ENCODE results near the gene KCNJ6. TPM values are rescaled to one million over a fixed set of nuclear protein-coding genes. Genes with fewer than 3 reads are reported as not detected.

The KCNJ6 gene
- total RNA-seq, 1 donor from 2014 or later, result 7.7 TPM

GRCh38 chr21:37868446-37869295 lies 47.6 kb downstream of the KCNJ6 start:
- FAIRE-seq, result no peak
- DNase-seq (ENCODE audit: low spot score in 2 of 2), result no peak

- peak in 1 of 2 donors; percentile 5 for DNase-seq (ENCODE audit: low spot score in 2 of 2)
- FAIRE-seq, result no peak
Observed at GRCh38 chr21:37866027-37866426, 50.2 kb downstream of the KCNJ6 start.

DNA sequence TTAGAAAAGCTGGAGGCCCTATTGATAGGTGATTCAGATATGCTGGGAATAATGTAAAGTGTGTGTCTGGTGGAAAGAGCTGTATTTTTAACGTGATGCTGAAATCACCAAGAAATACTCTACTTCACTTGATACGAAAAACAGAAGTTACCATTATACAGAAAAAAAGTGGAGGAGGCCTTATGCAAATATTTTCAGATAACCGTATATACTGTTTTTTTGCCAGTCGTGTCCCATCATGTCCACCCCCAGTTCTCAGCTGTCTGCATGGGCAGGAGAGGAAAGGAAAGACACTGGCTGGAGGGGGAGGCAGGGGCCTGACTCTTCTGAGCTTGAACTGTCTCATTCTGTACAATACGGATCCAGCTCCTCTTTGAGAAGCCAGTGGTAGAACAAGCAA lies 51.1 kb downstream of the KCNJ6 start:
- DNase-seq (ENCODE audit: low spot score in 2 of 2), result no peak
- FAIRE-seq, result no peak

GRCh38 chr21:37863842-37864241 lies 52.4 kb downstream of the KCNJ6 start:
- DNase-seq (ENCODE audit: low spot score in 2 of 2), result no peak
- no peak for FAIRE-seq

DNA sequence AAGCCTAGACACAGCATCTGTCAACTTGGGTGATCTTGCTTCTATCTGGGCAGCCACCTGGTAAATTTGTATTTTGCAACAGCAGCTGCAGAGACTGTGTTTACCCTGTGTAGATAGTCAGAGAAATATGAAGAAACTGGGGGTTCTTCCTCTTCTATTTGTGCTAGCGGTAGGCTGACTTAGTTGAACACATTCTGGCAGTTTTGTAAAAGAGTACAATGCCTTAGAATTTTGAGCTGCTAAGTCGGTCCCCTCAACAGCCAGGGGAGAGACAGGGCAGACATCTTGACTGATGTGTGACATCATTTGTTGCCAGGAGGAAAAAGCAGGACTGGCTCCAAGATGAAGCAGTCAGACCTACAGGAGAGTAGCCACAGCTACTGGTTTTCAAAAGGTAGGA lies 53.7 kb downstream of the KCNJ6 start:
- FAIRE-seq, result no peak

DNA sequence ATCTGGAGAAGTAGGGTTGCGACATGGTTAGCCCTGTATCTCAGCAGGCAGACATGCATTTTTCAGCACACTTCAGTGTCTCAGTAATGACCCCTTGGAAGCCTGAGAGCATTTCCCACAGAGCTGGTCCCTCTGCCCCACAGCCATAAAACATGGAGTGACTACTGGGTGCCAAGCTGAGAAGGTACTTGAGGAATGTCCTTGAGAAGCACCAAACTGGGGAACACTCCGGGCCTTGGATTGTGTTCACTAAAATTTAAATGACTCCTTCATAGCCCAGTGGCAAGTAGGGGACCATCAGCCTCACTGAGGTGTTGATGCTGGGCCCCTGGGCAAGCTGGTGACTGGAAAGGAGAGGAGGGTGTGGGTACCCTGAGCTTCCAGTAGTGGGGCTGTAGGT lies 54.7 kb downstream of the KCNJ6 start:
- DNase-seq (ENCODE audit: low spot score in 2 of 2) (no peak), FAIRE-seq (no peak)

More for the DNA sequence above, 53.7 kb downstream of the KCNJ6 start:
- peak in 1 of 2 donors; percentile 39 for DNase-seq (ENCODE audit: low spot score in 2 of 2)

- DNase-seq (ENCODE audit: low spot score in 2 of 2), result no peak
- no peak for FAIRE-seq
Observed at GRCh38 chr21:37860416-37860815, 55.8 kb downstream of the KCNJ6 start.

- DNase-seq (ENCODE audit: low spot score in 2 of 2), result no peak
- FAIRE-seq, result no peak
Observed at GRCh38 chr21:37855647-37856625, 60.3 kb downstream of the KCNJ6 start.

DNA sequence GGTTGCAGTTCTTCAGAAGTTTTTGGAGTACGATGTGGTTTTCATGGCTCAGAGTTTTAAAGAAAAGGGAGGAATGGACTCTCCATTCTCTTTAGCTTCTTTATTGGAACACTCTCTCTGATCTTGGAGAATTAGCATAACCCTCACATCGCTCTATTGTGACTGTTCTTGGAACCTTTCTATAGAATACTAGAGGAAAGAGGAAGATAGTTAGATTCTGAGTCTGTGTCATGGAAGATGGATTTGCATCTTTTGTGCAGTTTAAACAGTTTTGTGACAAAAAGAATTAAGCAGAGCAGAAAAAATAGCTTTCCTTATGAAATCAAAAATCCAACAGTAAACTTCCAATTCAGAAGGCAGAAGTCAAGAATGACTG lies 61.0 kb downstream of the KCNJ6 start:
- FAIRE-seq (no peak), DNase-seq (ENCODE audit: low spot score in 2 of 2) (no peak)

GRCh38 chr21:37849506-37850102 lies 66.7 kb downstream of the KCNJ6 start:
- DNase-seq (ENCODE audit: low spot score in 2 of 2) (no peak), FAIRE-seq (no peak)

DNA sequence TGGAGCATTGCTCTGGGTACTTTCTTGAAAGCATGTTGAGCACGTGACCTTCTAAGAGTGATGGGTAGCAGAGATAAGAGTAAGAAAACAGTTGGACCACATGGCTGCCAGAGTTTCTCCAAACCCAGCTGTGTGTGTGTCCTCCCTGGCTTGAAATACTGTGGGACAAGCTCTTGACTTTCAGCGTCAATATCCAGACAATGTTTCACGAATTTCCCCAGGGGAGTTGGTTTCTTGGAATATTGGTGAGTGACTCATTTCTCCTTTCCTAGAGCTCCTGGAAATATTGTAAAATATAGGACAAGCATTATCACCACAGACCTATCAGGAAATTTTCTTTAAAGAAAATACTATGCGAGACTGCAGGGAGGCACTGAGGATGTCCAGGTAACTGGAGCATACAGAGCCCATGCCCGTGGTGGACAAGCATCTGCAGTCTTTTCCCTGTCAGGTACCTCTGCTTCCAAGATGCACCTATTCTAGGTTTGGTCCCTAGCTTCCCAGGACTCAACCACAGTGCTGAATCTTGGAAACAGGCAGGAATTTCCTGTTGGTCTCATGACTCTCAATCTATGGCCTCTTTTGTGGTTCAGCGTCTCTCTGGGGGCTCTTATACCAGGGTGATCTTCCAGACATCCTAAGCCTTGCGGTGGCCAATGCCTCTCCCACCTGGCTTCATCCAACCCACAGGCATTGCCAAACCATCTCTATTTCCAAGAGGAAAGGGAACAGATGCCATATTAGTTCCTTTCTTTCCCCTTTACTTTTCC lies 67.4 kb downstream of the KCNJ6 start:
- no peak for FAIRE-seq
- DNase-seq (ENCODE audit: low spot score in 2 of 2), result no peak

DNA sequence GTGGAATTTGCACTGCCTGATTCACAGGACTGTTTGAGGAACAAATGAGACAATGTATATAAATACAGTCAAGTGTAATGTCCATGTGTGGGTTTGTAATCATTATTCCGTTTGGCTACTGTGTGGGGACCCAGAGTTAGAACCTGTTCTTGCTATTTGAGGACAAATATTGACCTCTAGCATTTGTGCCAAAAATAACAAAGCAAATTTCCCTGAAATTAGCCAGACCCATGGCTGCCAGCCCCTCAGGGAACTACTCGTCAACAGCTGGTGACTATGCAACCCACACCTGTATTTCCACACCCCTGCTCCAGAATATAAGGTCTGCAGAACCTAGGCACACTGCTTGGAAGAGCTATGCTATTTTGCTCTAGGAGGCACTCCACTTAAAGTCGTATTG lies 70.7 kb downstream of the KCNJ6 start:
- no peak for FAIRE-seq
- DNase-seq (ENCODE audit: low spot score in 2 of 2), result no peak

GRCh38 chr21:37843191-37843590 lies 73.1 kb downstream of the KCNJ6 start:
- FAIRE-seq (no peak), DNase-seq (ENCODE audit: low spot score in 2 of 2) (no peak)

DNA sequence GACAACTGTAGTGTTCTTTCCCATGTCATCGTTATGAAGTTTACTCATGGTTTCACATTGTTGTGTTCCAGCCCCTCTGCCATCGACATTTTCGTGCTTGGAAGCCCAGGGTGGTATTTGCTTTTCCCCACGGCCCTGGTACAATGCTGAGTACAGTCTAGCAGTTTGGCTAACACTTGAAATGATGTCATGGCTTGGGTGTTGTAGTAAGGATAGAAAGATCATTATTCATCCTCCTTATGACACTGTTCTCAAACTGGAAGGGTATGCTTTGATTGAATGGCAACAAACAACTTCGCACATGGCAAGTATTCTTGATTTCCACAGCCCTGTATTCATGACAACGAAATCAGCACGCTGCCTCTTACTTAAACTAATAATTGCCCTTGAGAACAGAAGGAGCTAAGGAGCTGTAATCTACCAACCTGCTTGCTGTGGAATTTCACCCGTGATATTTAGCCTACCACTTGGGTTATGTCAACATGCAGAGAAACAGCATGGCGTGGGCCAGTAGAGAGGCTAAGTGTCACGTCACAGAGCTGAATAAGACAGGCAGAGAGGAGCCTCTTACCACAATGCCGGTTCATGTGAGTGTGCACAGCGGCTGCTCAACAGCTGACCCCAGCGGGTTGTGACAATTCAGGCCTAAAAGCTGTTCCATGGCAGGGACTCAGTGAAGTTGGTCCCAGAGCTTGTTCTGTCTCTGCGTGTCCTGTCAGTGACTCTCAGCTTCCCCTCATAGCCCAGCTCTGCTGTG lies 73.9 kb downstream of the KCNJ6 start:
- DNase-seq (ENCODE audit: low spot score in 2 of 2) (no peak), FAIRE-seq (no peak)

DNA sequence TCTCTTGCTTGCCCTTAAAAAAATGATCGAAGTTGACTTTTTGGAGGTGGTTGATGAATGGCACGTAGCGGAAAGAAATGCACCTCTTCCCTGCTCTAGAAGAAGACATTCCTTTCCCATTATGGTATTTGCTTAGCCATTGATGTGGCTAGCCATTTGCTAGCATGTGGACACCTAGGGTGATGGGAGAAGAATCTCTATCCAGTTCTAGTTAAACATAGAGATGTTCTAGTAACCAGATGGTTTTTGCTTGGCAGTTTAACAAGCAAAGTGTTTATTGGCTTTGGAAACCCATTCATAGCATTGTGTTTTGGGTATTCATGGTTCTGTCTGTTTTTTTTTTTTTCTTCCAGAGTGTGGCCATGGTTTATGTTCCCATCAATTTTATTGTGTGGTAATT lies 78.9 kb downstream of the KCNJ6 start:
- DNase-seq (ENCODE audit: low spot score in 2 of 2) (no peak), FAIRE-seq (no peak)

DNA sequence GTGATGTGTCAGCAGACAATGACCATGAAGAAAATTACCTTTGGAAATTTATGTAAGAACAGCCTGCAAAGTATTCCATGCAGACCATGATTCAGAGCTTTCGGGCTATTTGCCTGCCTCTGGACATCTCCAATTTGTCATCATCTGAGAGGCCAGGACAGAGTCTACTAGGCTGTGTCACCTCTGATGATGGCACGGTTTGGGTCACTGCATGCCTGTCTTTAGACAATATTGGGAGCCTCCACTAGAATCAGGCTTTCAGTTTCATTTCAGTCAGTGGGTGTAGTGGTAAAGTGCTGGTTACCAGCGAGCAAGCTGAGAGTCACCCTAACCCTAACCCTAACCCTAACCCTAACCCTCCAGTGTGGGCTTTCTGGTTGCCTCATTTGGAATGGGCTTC lies 80.8 kb downstream of the KCNJ6 start:
- FAIRE-seq, result no peak
- no peak for DNase-seq (ENCODE audit: low spot score in 2 of 2)

DNA sequence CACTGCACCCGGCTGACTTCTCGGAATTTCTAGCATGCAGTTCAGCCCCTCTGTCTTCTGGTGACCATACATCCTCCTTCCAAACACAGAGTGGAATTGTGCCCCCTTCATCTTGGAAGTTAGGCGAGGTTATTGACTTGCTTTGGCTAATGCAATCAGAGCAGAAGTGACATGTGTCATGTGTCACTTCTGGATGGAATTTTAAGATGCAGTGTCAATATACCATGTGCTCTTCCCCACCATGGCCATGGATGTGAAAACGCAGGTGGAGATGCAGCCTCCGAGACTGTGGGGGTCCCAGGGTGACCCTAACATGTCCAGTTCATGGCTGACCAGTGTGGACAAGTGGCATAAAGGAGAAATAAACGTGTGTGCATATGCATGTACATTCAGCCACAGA lies 83.0 kb downstream of the KCNJ6 start:
- no peak for DNase-seq (ENCODE audit: low spot score in 2 of 2)
- no peak for FAIRE-seq

DNA sequence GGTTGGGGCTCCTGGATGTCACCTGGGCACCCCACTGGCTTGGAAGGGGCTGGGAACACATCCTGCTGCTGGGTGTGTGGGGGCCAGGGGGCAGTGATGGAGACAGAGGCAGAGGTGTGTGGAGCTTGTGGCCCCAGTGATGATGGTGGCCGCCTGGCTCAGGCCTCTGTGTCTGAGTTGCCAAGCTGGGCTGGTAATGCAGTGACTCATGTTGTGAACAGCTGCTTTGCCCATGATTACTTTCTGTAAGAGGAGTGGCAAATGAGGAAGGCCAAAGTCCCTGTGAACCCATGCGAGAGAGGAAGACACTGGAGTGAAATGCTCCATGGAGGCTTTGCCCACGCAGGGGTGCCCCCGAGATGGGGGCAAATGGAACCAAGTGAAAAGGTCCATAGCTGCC lies 86.8 kb downstream of the KCNJ6 start:
- FAIRE-seq (no peak), DNase-seq (ENCODE audit: low spot score in 2 of 2) (no peak)

- DNase-seq (ENCODE audit: low spot score in 2 of 2), result peak in 1 of 2 donors; percentile 11
- FAIRE-seq, result no peak
Observed at GRCh38 chr21:37828991-37829390, 87.3 kb downstream of the KCNJ6 start.
